LNCAP (cell line): ENCODE results near the gene CDK17.

Experiments
- TF ChIP-seq, protein P1 (sequence below): fragments of 450-650 bp; IDR thresholded peaks from 2 replicates; pipeline ENCODE4 v1.5.1; 2017; ENCODE audit warnings: mild to moderate bottlenecking

Gene CDK17

DNA sequence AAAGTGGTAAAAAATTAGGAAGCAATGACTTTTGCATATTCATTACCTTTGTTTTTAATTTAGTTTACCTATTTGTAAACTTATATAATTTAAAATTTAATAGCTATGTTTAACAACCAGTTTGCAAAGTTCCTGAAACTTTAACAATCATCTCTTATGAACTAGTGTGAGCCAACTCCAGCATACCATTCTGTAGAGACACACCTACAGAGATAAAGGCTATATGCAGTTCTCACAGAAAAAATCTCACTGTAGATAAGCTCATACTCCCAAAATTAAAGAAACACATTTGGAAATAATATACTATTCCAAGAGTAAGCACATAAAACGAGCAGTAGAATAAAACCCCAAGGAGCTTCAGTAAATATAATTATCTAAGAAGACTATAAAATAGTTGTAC is 77.5 kb downstream of the CDK17 start:
- TF ChIP-seq, protein P1, sequence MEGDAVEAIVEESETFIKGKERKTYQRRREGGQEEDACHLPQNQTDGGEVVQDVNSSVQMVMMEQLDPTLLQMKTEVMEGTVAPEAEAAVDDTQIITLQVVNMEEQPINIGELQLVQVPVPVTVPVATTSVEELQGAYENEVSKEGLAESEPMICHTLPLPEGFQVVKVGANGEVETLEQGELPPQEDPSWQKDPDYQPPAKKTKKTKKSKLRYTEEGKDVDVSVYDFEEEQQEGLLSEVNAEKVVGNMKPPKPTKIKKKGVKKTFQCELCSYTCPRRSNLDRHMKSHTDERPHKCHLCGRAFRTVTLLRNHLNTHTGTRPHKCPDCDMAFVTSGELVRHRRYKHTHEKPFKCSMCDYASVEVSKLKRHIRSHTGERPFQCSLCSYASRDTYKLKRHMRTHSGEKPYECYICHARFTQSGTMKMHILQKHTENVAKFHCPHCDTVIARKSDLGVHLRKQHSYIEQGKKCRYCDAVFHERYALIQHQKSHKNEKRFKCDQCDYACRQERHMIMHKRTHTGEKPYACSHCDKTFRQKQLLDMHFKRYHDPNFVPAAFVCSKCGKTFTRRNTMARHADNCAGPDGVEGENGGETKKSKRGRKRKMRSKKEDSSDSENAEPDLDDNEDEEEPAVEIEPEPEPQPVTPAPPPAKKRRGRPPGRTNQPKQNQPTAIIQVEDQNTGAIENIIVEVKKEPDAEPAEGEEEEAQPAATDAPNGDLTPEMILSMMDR = no peak

DNA sequence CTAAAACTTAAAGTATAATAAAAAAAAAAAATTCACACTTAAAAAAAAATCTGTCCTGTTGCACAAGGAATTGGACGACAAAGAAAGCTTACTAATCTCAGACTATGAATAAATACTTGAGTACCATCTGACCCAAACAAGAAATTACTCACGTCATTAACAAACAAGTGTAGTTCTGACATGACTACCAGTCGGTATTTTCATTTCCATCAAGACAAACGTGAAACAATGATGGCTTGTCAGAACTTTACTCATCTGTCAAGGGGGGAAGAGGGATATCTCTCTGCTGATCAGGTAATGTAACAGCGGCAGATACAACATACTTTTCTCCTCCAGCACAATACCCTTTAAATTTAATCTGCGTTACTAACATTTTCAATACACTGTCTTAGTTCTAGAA is 78.3 kb downstream of the CDK17 start:
- TF ChIP-seq, protein P1 = no peak

DNA sequence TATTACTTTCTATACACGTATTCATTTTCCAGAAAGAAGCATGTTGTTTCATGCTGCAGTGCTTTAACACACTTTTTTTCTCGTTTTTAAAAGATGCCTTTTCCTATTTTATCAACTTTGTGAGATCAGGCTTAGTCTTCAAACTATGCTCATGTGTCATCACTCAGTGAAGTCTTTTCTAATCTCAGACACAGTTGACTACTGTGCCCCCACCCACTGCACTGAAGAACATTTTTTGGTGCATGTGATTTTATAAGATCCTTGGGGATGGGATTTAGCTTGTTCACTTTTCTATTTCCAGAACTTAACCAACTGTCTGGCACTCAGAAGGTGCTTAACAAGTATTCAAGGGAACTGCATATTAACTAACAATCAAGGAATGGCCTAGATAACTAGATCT is 85.5 kb downstream of the CDK17 start:
- TF ChIP-seq, protein P1 = no peak

DNA sequence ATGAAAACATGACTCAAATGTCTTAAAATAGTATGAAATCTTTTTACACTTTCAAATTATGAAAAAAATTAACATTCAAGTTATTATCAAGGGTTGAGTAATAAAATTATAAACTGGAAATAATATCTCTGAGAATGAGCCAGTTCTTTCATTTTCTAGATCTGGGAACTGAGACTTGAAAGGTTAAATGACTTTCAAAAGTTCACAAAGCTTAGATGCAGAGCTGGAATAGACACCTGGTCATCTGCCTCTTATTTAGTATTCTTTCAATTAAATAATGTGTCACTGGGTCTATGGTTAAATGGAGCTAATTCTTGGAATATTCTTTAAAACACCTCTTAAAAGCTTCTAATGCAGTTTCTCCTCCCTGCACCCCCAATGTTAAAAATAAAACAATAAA is 86.6 kb downstream of the CDK17 start:
- TF ChIP-seq, protein P1 = no peak

DNA sequence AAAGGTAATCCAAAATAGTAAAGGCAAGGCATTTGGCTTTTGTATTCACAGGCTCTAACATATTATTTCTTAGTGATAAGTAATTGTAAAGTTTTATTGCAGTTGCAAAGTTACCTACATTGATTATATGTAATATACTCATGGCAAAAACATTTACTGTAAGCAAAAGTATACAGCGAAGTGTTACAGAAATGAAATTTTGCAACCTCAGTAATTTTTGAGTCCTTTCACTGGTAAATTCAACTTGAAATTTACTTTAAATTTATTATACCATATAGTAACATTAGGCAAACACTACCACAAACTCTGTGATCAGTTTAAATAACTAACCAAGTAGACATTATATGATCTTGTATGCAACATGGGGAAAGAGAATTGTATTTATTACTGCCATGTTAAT is 89.0 kb downstream of the CDK17 start:
- TF ChIP-seq, protein P1 = no peak

DNA sequence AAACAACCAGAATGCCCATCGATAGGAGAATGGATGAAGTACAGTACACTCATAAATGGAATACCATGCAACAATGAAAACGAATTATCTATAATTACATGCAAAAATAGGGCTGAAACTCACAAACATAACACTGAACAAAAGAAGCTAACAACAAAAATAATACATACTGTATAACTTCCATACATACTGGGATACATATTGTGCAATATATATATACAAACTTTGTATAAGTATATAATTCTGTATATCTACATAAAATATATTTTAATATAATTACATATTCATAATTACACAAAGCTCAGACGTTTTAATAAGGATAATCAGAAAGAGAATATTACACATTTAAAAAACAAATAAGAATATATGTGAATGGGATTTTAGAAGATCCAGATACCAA is 90.2 kb downstream of the CDK17 start:
- TF ChIP-seq, protein P1 = no peak

DNA sequence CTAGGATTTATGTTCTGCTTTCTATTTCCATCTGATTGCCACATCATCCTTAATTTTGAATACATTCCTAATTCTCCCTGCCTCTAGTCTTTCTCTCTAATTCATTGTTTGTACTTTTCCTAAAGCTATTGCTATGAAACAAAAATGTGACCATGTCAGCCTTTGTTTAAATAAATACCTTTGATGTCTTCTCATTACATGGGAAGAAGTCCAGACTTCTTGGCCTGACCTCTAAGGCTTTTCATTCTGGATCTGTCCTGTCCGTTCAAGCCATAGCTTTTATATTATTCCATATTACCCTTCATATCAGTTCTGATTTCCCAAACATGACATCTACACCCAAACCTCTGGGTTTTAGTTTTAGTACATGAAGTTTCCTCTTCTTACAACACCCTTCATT is 91.4 kb downstream of the CDK17 start:
- TF ChIP-seq, protein P1 = no peak

DNA sequence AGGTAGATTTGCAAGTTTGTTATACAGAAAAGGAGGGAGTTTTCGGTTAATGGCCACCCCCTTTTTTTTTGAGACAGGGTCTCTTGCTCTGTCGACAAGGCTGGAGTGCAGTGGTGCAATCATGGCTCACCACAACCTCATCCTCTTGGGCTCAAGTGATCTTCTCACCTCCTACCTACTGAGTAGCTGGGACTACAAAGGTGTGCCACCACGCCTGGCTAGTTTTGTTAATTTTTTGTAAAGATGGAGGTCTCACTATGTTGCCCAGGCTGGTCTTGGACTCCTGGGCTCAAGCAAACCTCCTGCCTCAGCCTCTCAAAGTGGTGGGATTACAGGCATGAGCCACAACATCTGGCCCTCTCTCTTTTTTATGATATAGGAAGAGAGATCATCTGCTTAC is 94.6 kb downstream of the CDK17 start:
- TF ChIP-seq, protein P1 = no peak
